GM12878 (cell line): ENCODE measurements around the gene FDPS. TPM values are rescaled to one million over a fixed set of nuclear protein-coding genes. Genes with fewer than 3 reads are reported as not detected.

Source experiments
- ATAC-seq: fragments of 200-7000 bp; cut with Tn5 transposase; 3 replicates; pipeline ENCODE4 v1.9.1; 2020; ENCODE audit warnings: mild to moderate bottlenecking, moderate library complexity
- BruUV-seq: library from RNA; stranded (reverse); fragments of 400-500 nt; replicated peaks from 2 replicates; lab custom pipeline; 2021; lab: Mats Ljungman, UMichigan
- CTCF ChIA-PET: fragments of 300-600 bp; sonication (Branson Sonifier 250); formaldehyde crosslinking; extraction: SDS; loops from one replicate; lab custom pipeline; 2021; ENCODE audit warnings: inconsistent platforms; lab: Yijun Ruan, JAX
- POLR2A ChIA-PET: fragments of 350-600 bp; formaldehyde crosslinking; extraction: SDS; loops from one replicate; lab custom pipeline; 2021; ENCODE audit warnings: inconsistent platforms; lab: Charles Lee
- RAD21 ChIA-PET: fragments of 300-600 bp; sonication (Branson Sonifier 250); formaldehyde crosslinking; loops from one replicate; lab custom pipeline; 2023; ENCODE audit warnings: antibody characterized with exemption; ENCODE audit not compliant: unreplicated experiment; lab: Charles Lee
- SMC1A ChIA-PET: fragments of 300-600 bp; sonication (Branson Sonifier 250); formaldehyde crosslinking; loops from one replicate; lab custom pipeline; 2023; ENCODE audit not compliant: unreplicated experiment, uncharacterized antibody; lab: Charles Lee
- DNase-seq: peaks from one replicate; pipeline ENCODE4 v3.0.0-alpha.2; 2011; ENCODE audit warnings: low read depth, low spot score
- FAIRE-seq: peaks from 3 replicates; lab custom pipeline; 2011; peaks lifted over from hg19 to GRCh38; lab: Jason Lieb, UNC
- H2AFZ ChIP-seq: 2 replicates; pipeline ENCODE4 v1.6.0; 2011; ENCODE audit warnings: low read depth, low read length, control low read depth; ENCODE audit not compliant: control insufficient read depth
- H3K27ac ChIP-seq: 2 replicates; pipeline ENCODE4 v1.5.1; 2011; ENCODE audit warnings: control low read depth; ENCODE audit not compliant: control insufficient read depth, insufficient read depth
- H3K27me3 ChIP-seq, 2 experiments: replicated peaks in 1 of 2; 2 replicates each; pipeline versions ENCODE4 v1.6.0 to v1.6.1; 2011; ENCODE audit warnings: low read length in 1 of 2; ENCODE audit not compliant: control insufficient read depth in 2 of 2, insufficient read depth in 2 of 2
- H3K36me3 ChIP-seq, 2 experiments: 2 replicates each; pipeline ENCODE4 v1.5.1; 2011; ENCODE audit warnings: low read length in 1 of 2; ENCODE audit not compliant: control insufficient read depth in 2 of 2, insufficient read depth in 2 of 2
- H3K4me1 ChIP-seq: 2 replicates; pipeline ENCODE4 v1.6.1; 2011; ENCODE audit warnings: mild to moderate bottlenecking, low read length, moderate library complexity, mixed read lengths; ENCODE audit not compliant: control insufficient read depth, insufficient read depth
- H3K4me2 ChIP-seq: 2 replicates; pipeline ENCODE4 v1.6.0; 2011; ENCODE audit warnings: control low read depth; ENCODE audit not compliant: control insufficient read depth, insufficient read depth
- H3K4me3 ChIP-seq: fragments of 200-600 bp; sonication (generic); 2 replicates; pipeline ENCODE4 v1.5.1; 2016
- H3K79me2 ChIP-seq: 2 replicates; pipeline ENCODE4 v1.6.0; 2011; ENCODE audit warnings: low read length; ENCODE audit not compliant: control insufficient read depth, insufficient read depth
- H3K9ac ChIP-seq: 2 replicates; pipeline ENCODE4 v1.8.0; 2011; ENCODE audit warnings: low read length, control low read depth, mixed read lengths; ENCODE audit not compliant: control insufficient read depth, insufficient read depth
- H3K9me3 ChIP-seq: replicated peaks from 3 replicates; pipeline ENCODE4 v1.5.1; 2011; ENCODE audit warnings: mild to moderate bottlenecking, low read length; ENCODE audit not compliant: control insufficient read depth, insufficient read depth
- H4K20me1 ChIP-seq: 2 replicates; pipeline ENCODE4 v1.6.0; 2011; ENCODE audit not compliant: control insufficient read depth, insufficient read depth
- EGR1 ChIP-seq, 2 experiments: IDR thresholded peaks; 1 replicate in 1 of 2; 2 replicates in 1 of 2; pipeline ENCODE4 v1.6.1; 2011 to 2012; ENCODE audit warnings: low read depth in 2 of 2, low read length in 2 of 2, borderline replicate concordance in 1 of 2, mild to moderate bottlenecking in 1 of 2, moderate library complexity in 1 of 2
- NRF1 ChIP-seq: conservative IDR thresholded peaks from 2 replicates; pipeline ENCODE4 v1.6.1; 2011; ENCODE audit warnings: mild to moderate bottlenecking, low read depth, low read length, improper control_type of control experiment
- POLR2A ChIP-seq: IDR thresholded peaks from 2 replicates; pipeline ENCODE4 v1.6.1; 2011; ENCODE audit warnings: low read depth, mild to moderate bottlenecking, low read length
- POU2F2 ChIP-seq: IDR thresholded peaks from 3 replicates; pipeline ENCODE4 v1.6.1; 2011; ENCODE audit warnings: low read depth, mild to moderate bottlenecking, low read length, borderline replicate concordance
- SMC3 ChIP-seq: IDR thresholded peaks from 2 replicates; pipeline ENCODE4 v1.6.1; 2011; ENCODE audit warnings: low read length, improper control_type of control experiment, borderline replicate concordance
- SRF ChIP-seq, 2 experiments: IDR thresholded peaks; 2 replicates each; pipeline ENCODE4 v1.6.1; 2011; ENCODE audit warnings: low read depth in 2 of 2, low read length in 2 of 2, mild to moderate bottlenecking in 1 of 2, moderate library complexity in 1 of 2
- WGBS: methylation state at CpG from one replicate; pipeline ENCODE4 v1.1.6; 2016; ENCODE audit warnings: low lambda C conversion rate; ENCODE audit not compliant: insufficient replicate concordance, insufficient coverage; ENCODE audit errors: missing lambda C conversion rate; 5-methylcytosine and 5-hydroxymethylcytosine counted together
- in situ Hi-C: fragments of 300-500 bp; cut with MboI; formaldehyde crosslinking; loops from 9 replicates; pipeline ENCODE4 v1.14.3; 2018; ENCODE audit warnings: mixed read lengths
- intact Hi-C: fragments of 100-400 bp; cut with micrococcal nuclease; formaldehyde crosslinking; loops from one replicate; pipeline ENCODE4 v1.14.2; 2022; ENCODE audit not compliant: unreplicated experiment
- polyA plus RNA-seq, 11 experiments: library from polyadenylated mRNA; depleted of rRNA in 4 of 11; unstranded in 6 of 11; stranded (reverse) in 5 of 11; fragments of >200 nt; fragmentation: Nextera tagmentation in 4 of 11; fragmentation: Illumina TruSeq in 1 of 11; extraction: Ambion mirVana in 4 of 11; extraction: Trizol in 1 of 11; gene quantifications; 1 replicate in 1 of 11; 2 replicates in 10 of 11; pipeline versions ENCODE4 v1.2.1 to v1.2.3, GENCODE V29; 2011 to 2016; ENCODE audit warnings: inconsistent platforms in 2 of 11, missing spikeins in 2 of 11, low read depth in 1 of 11
- total RNA-seq, 4 experiments: library from RNA; depleted of rRNA in 3 of 4; stranded (reverse); fragments of >200 nt in 3 of 4; fragmentation: Illumina TruSeq in 1 of 4; extraction: Trizol in 1 of 4; gene quantifications; 2 replicates each; pipeline versions ENCODE4 v1.2.1 to v1.2.3, GENCODE V29; 2013 to 2021
- TF ChIP-seq, protein P1 (sequence below): fragments of 450-650 bp; IDR thresholded peaks from 2 replicates; pipeline ENCODE4 v1.6.1; 2017; ENCODE audit warnings: antibody characterized with exemption, mild to moderate bottlenecking, moderate library complexity

FDPS gene
- total and polyA plus RNA-seq, 10 of the 15 experiments (the other 5 are each of a cell fraction or from before 2014, with no cell fraction given) = 405 to 1,156 (median 487) TPM

DNA sequence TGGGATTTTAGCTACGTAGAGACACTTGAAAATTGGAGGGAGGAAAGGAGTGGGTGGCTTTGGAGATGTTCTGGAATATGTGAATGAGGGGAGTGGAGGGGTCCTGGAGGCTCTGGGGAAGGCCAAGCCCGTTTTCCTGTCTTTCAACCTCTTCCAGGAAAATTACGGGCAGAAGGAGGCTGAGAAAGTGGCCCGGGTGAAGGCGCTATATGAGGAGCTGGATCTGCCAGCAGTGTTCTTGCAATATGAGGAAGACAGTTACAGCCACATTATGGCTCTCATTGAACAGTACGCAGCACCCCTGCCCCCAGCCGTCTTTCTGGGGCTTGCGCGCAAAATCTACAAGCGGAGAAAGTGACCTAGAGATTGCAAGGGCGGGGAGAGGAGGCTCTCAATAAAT is 11.6 kb downstream of the FDPS start:
- no peak for TF ChIP-seq SRF (IDR thresholded peaks at IDR 0.05; ENCODE audit: low read depth in 2 of 2, low read length in 2 of 2)
- TF ChIP-seq, all 136 proteins: peak for 0
- peaks cover 7% of the 10 kb centered on the region for H3K4me1 ChIP-seq
- no peak overlapping the region for H2AFZ ChIP-seq
- no peaks in the 10 kb centered on the region for H3K9me3 ChIP-seq
- DNase-seq (no peak), ATAC-seq (no peak), FAIRE-seq (no peak)
- ChIA-PET CTCF (interaction anchor here (1.5 to 9.6 kb wide), 3 partner anchors 14 to 272 kb away, joined by 3 to 225 read pairs (median 37); partner anchors contain the start of genes ENTREP3 and FDPS), POLR2A (interaction anchor here (0.6 to 1.3 kb wide), 2 partner anchors 12 to 181 kb away, joined by 3 read pairs; partner anchors contain the start of gene FDPS), RAD21 (interaction anchor here (1.0 to 5.4 kb wide), 3 partner anchors 12 to 69 kb away, joined by 3 to 81 read pairs (median 3); partner anchors contain the start of gene FDPS), SMC1A (interaction anchor here (1.1 to 6.8 kb wide), 3 partner anchors 8 to 69 kb away, joined by 3 to 57 read pairs (median 9); no protein-coding TSS in a partner anchor)
- H3K27ac ChIP-seq = no peak overlapping the region
- in situ Hi-C loops (no loop called here), intact Hi-C loops (loop anchor here (5.0 kb wide), 1 partner anchor 272 kb away; no protein-coding TSS in a partner anchor)
- no peaks in the 10 kb centered on the region for H3K27me3 ChIP-seq
- no peaks in the 10 kb centered on the region; the same call in none of the 2 replicates for H3K79me2 ChIP-seq
- peak overlapping the region; percentile 19; the same call in 1 of the 2 replicates for H3K4me2 ChIP-seq
- BruUV-seq = no TSS peak
- H3K9ac ChIP-seq = no peak overlapping the region
- peaks cover 7 to 20% of the 10 kb centered on the region in 2 experiments for H3K36me3 ChIP-seq
- H4K20me1 ChIP-seq = no peaks in the 10 kb centered on the region
- 78% methylated on average over 11 of the region's 11 CpGs for WGBS
- H3K4me3 ChIP-seq = peak overlapping the region; percentile 45; the same call in 1 of the 2 replicates

DNA sequence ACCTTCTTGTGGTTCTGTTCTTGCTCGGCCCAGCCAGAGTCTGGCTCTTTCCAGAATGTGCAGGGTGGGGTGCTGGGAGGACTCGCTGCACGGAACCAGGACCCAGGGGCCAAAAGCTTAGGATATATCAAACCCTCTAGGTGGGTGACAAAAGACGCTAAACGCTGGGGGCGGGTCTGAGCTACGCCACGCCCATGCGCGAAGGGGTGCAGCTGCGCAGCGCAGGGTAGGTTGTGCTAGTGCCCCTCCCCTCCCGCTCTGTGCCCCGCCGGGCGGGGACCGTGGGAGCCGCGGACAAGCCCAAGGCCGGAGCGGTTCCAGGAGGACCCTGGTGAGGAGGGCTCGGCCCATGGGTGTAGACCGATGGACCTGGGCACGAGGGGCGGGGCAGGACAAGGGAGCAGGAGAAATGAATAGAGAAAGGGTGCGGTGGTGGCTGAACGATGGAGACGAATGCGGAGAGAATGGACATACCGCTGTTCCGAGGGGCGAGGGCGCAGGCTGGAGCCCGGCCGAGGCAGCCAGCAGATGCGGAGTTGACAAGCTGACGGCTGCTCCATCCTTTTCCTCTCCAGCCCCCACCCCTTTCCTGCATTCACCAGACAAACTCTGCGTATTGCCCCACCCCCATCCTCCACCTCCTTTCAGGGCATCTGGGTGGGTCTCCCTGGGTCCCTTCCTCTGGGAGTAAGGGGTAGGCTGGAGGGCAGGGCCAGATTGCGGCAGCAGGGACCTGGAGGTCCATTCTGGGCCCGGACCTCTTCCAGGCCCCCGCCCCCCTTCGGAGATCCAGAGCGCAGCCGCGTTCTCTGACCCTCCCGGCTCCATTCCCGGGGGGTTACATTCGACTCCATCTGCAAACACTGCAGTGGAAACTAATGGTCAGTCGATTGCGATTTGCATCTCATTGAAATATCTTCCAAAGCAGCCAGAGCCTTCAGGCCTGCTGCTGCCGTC is 12.3 kb downstream of the FDPS start, which contains the start of gene RUSC1:
RUSC1 (plus strand) TSS at position 234 of the 957 bp plus-strand sequence. CDS start 880 bp downstream, outside the sequence.
- 56% methylated on average over 48 of the region's 51 CpGs for WGBS
- no peaks in the 10 kb centered on the region for H3K9me3 ChIP-seq
- SMC1A ChIA-PET = interaction anchor here (0.6 to 6.8 kb wide), 5 partner anchors 9 to 75 kb away, joined by 3 to 57 read pairs (median 9); partner anchors contain the start of gene FDPS
- H3K79me2 ChIP-seq = no peaks in the 10 kb centered on the region; the same call in none of the 2 replicates
- intact Hi-C loops (loop anchor here (5.0 kb wide), 1 partner anchor 271 kb away; no protein-coding TSS in a partner anchor), in situ Hi-C loops (no loop called here)
- peak within 1 kb of the TSS; percentile 45; the same call in 1 of the 2 replicates for H3K4me3 ChIP-seq
- POLR2A ChIA-PET = interaction anchor here (0.6 to 4.3 kb wide), 4 partner anchors 11 to 182 kb away, joined by 3 to 23 read pairs (median 3); partner anchors contain the start of gene FDPS
- peaks cover 7 to 20% of the 10 kb centered on the region in 2 experiments for H3K36me3 ChIP-seq
- H2AFZ ChIP-seq = no peak within 1 kb of the TSS
- ATAC-seq (peak; percentile 4; the same call in 1 of the 3 replicates), DNase-seq (no peak), FAIRE-seq (no peak)
- H4K20me1 ChIP-seq = no peaks in the 10 kb centered on the region
- RAD21 ChIA-PET = interaction anchor here (1.0 to 5.4 kb wide), 4 partner anchors 13 to 70 kb away, joined by 3 to 81 read pairs (median 3); partner anchors contain the start of gene FDPS
- CTCF ChIA-PET = interaction anchor here (1.3 to 9.6 kb wide), 12 partner anchors 9 to 271 kb away, joined by 3 to 225 read pairs (median 12); partner anchors contain the start of genes CLK2, ENTREP3, FDPS and KRTCAP2
- no peak within 1 kb of the TSS for H3K9ac ChIP-seq
- no TSS peak for BruUV-seq
- peaks cover 7% of the 10 kb centered on the region for H3K4me1 ChIP-seq
- no peak within 1 kb of the TSS for H3K27ac ChIP-seq
- H3K27me3 ChIP-seq = no peaks in the 10 kb centered on the region
- H3K4me2 ChIP-seq = peak within 1 kb of the TSS; percentile 19
- TF ChIP-seq POLR2A (peak; percentile 74), EGR1 (IDR thresholded peaks at IDR 0.05; ENCODE audit: borderline replicate concordance in 1 of 2, low read depth in 2 of 2, low read length in 2 of 2) (0 out of 3 replicates have a peak, but pooled peaks of 1 of the 2 experiments have one; percentile 10), NRF1 (peak; percentile 49), SMC3 (no peak), POU2F2 (0 out of 3 replicates have a peak, but pooled peaks have one; percentile 35)
- TF ChIP-seq, protein P1, sequence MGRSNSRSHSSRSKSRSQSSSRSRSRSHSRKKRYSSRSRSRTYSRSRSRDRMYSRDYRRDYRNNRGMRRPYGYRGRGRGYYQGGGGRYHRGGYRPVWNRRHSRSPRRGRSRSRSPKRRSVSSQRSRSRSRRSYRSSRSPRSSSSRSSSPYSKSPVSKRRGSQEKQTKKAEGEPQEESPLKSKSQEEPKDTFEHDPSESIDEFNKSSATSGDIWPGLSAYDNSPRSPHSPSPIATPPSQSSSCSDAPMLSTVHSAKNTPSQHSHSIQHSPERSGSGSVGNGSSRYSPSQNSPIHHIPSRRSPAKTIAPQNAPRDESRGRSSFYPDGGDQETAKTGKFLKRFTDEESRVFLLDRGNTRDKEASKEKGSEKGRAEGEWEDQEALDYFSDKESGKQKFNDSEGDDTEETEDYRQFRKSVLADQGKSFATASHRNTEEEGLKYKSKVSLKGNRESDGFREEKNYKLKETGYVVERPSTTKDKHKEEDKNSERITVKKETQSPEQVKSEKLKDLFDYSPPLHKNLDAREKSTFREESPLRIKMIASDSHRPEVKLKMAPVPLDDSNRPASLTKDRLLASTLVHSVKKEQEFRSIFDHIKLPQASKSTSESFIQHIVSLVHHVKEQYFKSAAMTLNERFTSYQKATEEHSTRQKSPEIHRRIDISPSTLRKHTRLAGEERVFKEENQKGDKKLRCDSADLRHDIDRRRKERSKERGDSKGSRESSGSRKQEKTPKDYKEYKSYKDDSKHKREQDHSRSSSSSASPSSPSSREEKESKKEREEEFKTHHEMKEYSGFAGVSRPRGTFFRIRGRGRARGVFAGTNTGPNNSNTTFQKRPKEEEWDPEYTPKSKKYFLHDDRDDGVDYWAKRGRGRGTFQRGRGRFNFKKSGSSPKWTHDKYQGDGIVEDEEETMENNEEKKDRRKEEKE = no peak
